ENCODE data around the gene C19orf47.
"Not testable (repeated sequence)": the region's sequence is repeated elsewhere in the genome, so short reads cannot be mapped to it uniquely, and the experiment has no call there.

C19orf47 gene

DNA sequence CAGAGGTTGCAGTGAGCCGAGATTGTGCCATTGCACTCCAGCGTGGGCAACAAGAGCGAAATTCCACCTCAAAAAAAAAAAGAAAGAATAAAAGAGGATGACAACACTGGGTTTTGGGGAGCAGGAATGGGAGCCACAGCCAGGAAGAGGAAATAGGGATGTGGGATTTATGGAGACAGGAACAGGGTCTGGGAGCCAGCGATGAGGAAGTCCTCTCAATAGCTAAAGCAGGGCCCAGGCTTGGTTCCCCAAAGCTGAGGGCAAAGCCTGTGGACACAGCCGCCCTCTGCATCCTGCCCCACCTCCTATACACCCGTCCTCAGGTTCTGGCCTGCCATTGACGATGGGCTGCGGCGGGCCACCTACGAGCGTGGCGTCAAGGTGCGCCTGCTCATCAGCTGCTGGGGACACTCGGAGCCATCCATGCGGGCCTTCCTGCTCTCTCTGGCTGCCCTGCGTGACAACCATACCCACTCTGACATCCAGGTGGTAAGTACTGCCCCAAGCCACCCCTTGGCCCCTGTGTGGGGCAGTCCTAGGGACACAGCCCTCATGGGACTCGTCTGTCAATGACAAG is 28.2 kb upstream of the C19orf47 start:
- DNase-seq = no peak

DNA sequence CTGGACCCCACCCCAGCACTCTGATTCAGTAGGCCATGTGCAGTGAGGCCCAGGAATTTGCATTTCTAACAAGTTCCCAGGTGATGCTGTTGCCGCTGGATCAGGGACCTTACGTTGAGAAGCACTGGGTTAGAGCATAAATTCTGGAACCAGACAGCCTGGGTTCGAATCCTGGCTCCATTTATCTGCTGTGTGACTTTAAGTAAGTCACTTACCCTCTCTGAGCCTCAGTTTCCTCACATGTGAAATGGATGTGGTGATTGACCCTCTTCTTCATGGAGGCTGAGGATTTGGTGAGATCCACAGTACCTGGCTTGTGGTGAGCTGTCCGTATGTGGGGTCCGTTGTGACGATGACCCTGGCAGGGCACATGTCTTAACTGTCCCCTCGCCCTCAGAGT is 25.9 kb upstream of the C19orf47 start:
- DNase-seq = no peak

DNA sequence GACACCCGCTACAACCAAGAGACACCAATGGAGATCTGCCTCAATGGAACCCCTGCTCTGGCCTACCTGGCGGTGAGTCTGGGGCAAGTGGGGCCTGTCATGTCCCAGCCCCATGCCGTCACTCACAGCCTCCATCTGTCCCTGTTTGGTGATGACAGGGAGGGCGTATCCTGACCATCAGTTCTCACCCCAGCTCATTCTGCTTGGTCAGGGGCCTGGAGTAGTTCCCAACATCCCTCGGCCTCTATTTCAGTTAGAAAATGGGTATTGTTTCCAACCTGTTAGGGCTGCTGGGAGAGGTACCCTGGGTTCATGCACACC is 23.6 kb upstream of the C19orf47 start:
- no peak for DNase-seq

- no peak for DNase-seq
Measured at GRCh38 chr19:40370997-40371801, 23.0 kb upstream of the C19orf47 start.

DNA sequence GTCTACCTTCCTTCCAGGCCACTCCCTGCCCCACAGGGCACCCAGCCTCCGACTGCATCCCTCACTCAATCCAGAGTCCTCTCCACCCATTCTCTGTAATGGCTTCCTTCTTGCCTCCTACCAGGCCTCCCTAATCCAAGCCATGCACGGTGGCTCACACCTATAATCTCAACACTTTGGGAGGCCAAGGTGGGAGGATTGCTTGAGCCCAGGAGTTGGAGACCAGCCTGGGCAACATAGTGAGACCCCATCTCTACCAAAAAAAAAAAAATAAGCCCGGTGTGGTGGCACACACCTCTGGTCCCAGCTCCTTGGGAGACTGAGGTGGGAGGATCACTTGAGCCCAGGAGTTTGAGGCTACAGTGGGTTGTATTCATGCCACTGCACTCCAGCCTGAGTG is 22.1 kb upstream of the C19orf47 start:
- DNase-seq = not testable (repeated sequence)

GRCh38 chr19:40369797-40370196 is 21.6 kb upstream of the C19orf47 start:
- DNase-seq = no peak

DNA sequence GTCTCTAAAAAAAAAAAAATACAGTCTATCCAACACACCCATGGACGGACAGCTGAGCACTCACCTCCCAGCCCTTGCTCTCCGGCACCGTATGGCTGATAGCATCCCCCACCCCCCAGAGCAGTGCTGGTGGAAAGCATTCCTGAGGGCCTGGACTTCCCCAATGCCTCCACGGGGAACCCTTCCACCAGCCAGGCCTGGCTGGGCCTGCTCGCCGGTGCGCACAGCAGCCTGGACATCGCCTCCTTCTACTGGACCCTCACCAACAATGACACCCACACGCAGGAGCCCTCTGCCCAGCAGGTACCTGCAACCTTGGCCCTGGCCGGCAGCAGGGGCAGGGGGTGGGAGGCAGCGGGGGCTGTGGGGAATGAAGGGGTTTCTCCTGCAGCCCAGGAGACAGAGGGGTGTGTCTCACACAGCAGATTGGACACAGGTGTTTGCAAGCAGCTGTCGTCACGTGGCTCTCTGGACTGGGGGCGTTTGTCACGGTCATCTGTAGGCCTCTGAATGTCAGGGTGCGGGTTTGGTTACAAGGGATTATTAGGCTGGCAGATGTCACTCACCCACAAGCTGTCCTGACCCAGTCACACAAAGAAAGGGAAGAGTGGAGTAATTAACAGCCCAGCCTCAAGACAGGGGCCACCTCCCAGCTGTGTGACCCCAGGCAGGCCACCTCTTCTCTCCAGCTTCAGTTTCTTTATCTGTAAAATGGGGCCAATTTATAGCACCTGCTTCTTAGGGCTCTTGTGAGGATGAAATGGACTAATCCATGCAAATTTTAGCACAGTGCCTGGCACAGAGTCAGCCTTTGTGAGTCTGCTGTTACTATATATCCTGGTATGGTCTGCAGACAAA is 19.6 kb upstream of the C19orf47 start:
- DNase-seq = no peak

- DNase-seq = no peak
Measured at GRCh38 chr19:40366697-40367561, 18.7 kb upstream of the C19orf47 start.

- DNase-seq = no peak
Measured at GRCh38 chr19:40365613-40366401, 17.6 kb upstream of the C19orf47 start.

DNA sequence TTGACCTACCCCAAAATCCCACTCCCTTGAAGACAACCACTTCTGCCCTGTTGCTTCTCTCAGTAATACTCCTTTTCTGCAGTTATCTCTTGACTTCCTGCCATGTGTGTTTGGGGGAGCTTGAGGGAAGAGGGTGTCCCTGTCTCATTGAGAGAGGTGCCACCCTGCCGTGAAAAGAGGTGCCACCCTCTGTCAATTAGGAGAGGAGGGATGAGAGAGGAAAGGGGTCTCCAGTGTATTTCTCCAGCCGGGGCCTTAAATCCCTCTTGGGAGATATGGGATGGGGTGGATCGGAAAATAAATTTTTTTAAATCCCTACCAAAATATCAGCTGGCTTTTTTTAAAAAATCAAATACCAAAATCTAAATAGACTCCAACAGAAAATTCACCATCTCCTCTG is 16.8 kb upstream of the C19orf47 start:
- DNase-seq = no peak

DNA sequence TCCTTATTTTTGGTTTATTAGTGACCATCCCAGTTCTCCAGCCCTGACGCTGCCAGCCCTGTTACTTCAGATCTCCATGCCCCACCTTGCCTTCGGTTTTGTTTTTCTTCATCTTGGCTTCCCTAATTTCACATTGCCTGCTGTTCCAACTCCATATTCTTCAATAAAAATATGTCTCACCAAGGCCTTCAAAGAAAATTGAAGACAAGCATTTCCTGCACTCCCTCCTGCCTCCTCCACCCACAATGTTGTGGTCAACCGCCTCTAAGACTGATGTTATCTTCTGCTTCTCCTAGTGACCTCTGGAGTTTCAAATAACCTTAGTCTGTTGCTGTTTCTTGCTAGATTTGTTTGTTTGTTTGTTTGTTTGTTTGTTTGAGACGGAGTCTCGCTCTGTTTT is 14.9 kb upstream of the C19orf47 start:
- no peak for DNase-seq

DNA sequence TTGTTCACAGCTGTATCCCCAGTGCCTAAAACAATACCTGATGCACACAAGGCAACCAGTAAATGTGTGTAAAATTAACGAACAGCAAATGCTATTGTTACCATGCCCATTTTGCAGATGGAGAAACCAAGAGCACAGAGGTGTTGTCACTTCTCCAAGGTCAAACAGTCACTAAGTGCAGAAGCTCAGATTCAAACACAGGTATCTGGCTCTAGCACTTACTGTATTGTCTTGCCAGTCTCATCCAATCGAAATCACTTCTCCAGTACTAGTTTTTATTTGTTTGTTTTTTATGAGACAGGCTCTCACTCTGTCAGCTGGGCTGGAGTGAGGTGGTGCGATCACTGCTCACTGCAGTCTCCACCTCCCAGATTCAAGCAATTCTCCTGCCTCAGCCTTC is 14.0 kb upstream of the C19orf47 start:
- DNase-seq = no peak

DNA sequence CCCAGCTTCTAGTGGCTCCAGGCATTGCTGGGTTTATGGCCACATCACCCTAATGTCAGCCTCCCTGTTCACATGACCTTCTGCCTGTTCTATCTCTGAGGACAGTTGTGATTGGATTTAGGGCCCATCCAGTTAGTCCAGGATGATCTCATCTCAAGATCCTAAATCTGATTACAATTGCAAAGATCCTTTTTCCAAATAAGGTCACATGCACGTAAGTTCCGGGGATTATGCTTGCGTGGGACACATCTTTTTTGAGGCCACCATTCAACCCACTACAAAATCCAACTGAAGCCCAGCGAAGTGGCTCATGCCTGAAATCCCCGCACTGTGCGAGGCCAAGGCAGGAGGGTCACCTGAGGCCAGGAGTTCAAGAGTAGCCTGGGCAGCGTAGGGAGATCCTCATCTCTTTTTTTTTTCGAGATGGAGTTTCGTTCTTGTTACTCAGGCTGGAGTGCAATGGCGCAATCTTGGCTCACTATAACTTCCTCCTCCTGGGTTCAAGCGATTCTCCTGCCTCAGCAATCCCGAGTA is 12.6 kb upstream of the C19orf47 start:
- DNase-seq = no peak

DNA sequence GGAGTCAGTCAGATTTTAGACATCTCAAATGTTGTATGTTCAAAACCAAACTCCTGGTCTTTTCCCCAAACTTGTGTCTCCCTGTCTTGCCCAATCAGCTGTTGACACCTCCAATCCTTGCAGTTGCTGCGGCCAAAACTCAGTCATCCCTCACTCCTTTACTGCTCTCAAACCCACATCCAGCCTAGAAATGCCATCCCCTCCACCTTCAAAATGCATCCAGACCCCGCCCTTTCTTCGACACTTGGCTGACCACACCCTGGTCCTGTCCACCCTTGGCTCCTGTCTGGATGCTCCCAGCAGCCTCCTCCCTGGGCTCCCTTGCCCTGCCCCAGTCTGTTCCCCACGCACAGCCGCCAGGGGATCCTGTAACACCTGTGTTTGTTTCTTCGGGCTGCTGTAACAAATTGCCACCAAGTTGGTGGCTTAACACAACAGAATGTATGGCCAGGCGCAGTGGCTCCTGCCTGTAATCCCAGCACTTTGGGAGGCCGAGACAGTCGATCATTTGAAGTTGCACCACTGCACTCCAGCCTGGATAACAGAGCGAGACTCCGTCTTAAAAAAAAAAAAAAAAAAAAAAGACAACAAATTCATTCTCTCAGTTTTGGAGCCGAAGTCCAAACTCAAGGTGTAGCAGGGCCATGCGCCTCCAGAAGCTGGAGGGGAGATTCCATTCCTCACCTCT is 12.0 kb upstream of the C19orf47 start:
- DNase-seq = no peak

DNA sequence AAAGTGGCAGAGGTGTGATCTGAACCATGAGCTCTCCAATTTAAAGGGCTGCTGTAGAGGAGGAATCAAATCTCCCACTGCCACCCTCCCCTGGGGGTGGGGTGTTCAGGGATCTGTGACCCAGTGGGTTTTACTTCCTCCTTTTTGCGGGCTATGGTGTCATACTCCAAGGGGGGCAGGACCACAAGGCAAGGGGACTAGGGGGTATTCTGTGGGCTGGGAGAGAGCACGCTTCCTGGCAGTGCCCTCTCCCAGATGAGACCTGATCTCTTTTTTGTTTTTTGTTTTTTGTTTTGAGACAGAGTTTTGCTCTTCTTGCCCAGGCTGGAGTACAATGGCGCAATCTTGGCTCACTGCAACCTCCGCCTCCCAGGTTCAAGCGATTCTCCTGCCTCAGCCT is 10.6 kb upstream of the C19orf47 start:
- DNase-seq = no peak

DNA sequence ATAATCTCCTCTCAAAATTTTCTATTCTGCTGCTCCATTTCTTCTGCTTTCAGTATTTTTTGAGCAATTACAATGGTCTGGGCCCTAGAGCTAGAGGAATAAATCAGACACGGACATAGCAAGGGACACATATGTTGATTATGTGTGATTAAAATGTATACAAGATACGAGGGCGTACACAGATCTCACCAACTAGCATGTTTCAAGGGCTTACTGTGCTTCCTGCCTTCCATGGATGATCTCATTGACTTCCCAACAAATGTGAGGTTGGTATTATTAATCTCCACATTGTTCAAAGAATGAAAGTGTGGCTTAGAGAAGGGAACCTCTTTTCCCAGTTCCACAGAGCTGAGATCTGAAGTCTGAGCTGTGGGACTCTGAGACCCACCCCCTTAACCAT is 9.4 kb upstream of the C19orf47 start:
- DNase-seq = no peak

GRCh38 chr19:40356681-40357595 is 8.7 kb upstream of the C19orf47 start:
- no peak for DNase-seq

DNA sequence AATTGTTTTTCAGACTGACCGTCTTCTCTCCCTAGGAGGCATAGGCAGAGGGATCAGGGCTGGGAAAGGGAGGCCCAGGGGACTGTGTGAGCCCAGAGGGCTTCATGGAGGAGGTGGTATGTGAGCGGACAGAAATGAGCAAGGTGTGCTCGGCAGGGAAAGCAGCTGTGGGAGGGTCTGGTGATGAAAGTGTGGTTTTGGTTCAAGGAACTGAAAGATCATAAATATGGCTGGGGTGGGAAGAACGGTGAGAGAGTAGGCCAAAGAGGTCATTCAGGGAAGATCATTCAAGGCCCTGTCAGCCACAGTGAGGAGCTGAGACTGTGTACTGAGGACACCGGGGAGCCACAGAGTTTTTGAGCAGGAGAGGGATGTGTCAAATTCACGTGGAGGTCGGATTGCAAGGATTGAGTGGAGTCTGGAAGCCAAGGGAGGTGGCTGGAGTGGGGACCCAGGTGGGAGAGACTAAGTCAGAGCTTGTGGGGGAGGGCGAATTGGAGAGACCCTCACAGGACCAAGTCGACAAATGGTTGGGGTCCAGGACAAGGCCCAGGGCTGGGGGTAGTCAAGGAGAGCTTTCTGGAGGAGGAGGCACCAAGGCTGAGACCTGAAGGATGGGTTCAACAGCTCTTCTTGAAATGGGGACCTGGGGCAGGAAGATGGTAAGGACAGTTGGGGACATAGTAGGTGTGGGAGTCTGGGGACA is 7.9 kb upstream of the C19orf47 start:
- DNase-seq = no peak

GRCh38 chr19:40348961-40349507 is 837 bp upstream of the C19orf47 start:
- DNase-seq = peak; percentile 30

Data from DMS79 (cell line).